Activated naive CD8-positive, alpha-beta T cell treated with anti-CD3 and anti-CD28 coated beads for 36 hours (primary cell): Measurements from ENCODE around the gene CWH43. TPM values are rescaled to one million over a fixed set of nuclear protein-coding genes. Genes with fewer than 3 reads are reported as not detected.
"Not testable (repeated sequence)": the region's sequence is repeated elsewhere in the genome, so short reads cannot be mapped to it uniquely, and the experiment has no call there.

ENCODE experiments used
- DNase-seq: peaks from one replicate; pipeline ENCODE4 v3.0.0; 2021
- H3K27ac Mint-ChIP-seq: one replicate; pipeline ENCODE4 v1.8.0; 2022; ENCODE audit warnings: mild to moderate bottlenecking, moderate library complexity, mixed read lengths
- H3K27me3 Mint-ChIP-seq: one replicate; pipeline ENCODE4 v1.8.0; 2022; ENCODE audit warnings: mild to moderate bottlenecking, mixed read lengths
- H3K36me3 Mint-ChIP-seq: one replicate; pipeline ENCODE4 v1.8.0; 2021; ENCODE audit warnings: mild to moderate bottlenecking, mixed read lengths
- H3K4me1 Mint-ChIP-seq: one replicate; pipeline ENCODE4 v1.8.0; 2021; ENCODE audit warnings: mixed read lengths
- H3K4me3 Mint-ChIP-seq: one replicate; pipeline ENCODE4 v1.8.0; 2022; ENCODE audit warnings: mild to moderate bottlenecking, moderate library complexity, mixed read lengths
- H3K9me3 Mint-ChIP-seq: one replicate; pipeline ENCODE4 v1.8.0; 2022; ENCODE audit warnings: mixed read lengths
- total RNA-seq, 2 experiments: library from RNA; stranded (reverse); gene quantifications; one replicate each; pipeline ENCODE4 v1.2.3, GENCODE V29; 2021

CWH43 gene
- total RNA-seq: not detected

DNA sequence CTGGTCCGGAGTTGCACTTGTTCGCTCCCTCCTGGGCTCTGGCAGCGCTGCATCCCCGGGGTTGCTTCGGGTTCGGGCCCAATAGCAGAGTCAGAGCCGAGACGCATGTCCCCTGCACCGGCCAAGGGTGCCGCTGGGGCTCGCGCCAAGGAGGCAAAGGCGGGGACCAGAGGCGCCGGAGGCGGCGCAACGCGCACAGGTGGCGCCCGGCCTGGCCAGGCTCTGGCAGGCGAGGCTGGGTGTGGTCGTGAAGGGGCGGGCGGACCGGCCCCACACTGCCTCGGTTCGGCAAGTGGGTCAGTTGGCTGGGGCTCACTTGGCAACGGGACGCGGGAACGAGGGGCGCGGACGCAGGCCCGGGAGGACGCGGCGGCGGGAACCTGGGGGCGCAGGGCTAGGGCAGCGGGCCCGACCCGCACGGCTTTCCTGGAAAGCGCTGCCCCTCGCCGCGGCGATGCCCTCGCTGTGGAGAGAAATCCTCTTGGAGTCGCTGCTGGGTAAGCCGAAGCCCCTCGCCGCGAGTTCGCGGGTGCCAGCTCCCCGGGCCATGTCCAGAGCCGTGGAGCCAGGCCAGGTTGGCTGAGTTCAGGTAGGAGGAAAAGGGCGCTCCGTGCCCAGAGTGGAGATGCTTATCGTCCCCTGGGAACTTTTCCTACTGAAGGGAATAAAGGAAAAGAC, at the start of gene CWH43:
Gene CWH43 (plus strand): TSS at position 300 of the 678 bp plus-strand sequence. CDS start 155 bp downstream, at position 455.
- H3K4me1 Mint-ChIP-seq: no peaks in the 10 kb centered on the region
- peaks cover 63% of the 10 kb centered on the region for H3K27me3 Mint-ChIP-seq
- H3K9me3 Mint-ChIP-seq: peaks cover 4% of the 10 kb centered on the region
- DNase-seq: no peak
- H3K27ac Mint-ChIP-seq: no peak within 1 kb of the TSS
- H3K36me3 Mint-ChIP-seq: no peaks in the 10 kb centered on the region
- no peak within 1 kb of the TSS for H3K4me3 Mint-ChIP-seq

DNA sequence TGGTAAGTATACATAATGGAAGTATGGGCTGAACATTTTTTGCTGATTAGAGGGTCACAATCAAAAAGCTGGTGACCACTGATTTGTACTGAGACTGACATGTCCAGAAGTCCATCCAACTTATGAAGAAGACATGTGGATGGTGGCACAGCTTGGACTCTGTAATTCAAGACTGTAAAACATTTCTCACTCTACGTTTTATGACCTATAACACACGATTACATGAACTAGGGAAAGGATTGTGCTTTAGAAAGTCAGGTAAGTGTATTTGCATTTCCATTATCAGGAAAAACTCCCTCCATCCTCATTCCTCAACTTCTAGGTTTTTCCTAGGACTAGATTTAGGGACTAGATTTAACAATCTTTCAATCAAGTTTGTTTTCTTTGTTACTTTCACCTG, 49.0 kb upstream of the CWH43 start:
- peaks cover 2% of the 10 kb centered on the region for H3K4me1 Mint-ChIP-seq
- H3K9me3 Mint-ChIP-seq: peaks cover 1% of the 10 kb centered on the region
- no peak for DNase-seq
- peaks cover 2% of the 10 kb centered on the region for H3K36me3 Mint-ChIP-seq
- H3K4me3 Mint-ChIP-seq: no peak overlapping the region
- H3K27ac Mint-ChIP-seq: no peak overlapping the region
- no peaks in the 10 kb centered on the region for H3K27me3 Mint-ChIP-seq

DNA sequence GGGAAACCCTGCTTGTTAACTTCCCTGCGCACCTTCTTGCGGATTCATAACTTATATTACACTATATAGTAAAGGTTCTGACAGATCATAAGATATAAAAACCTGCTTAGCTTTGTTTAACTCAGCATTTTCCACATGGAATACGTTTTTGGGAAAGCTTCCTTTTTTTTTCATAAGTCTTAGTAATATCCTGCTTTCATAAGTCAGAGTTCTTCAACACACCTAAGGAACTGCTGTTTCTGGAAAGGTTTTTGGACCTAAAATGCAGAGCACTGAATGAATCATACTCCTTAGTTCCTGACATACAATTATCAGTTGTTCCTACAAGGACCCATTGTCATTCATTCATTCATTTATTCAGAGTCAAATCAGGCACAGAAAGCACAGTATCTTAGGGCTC, 47.2 kb upstream of the CWH43 start:
- Mint-ChIP-seq H3K4me1 (peaks cover 5% of the 10 kb centered on the region), H3K4me3 (no peak overlapping the region), H3K9me3 (no peaks in the 10 kb centered on the region), H3K27ac (no peak overlapping the region), H3K36me3 (peaks cover 2% of the 10 kb centered on the region), H3K27me3 (no peaks in the 10 kb centered on the region)
- no peak for DNase-seq

DNA sequence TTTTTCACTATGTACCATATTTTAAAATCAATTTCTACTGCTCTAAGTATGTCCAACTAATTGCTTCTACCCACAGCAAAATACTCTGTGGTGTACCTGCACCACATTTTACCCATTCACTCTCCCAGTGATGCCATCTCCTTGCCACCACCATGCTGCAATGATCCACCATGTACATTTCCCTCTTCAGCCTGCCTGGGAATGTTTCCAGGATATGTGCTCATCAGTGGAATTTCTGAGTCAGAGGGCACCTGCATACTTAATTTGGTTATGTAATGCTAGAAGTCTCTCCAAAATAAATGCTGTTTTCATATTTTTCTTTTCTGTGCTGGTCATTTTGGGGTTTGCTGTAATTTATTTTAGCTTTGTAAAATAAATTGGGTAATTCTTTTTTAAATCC, 46.3 kb upstream of the CWH43 start:
- H3K27me3 Mint-ChIP-seq: no peaks in the 10 kb centered on the region
- H3K36me3 Mint-ChIP-seq: peaks cover 2% of the 10 kb centered on the region
- no peak overlapping the region for H3K27ac Mint-ChIP-seq
- no peak for DNase-seq
- no peaks in the 10 kb centered on the region for H3K9me3 Mint-ChIP-seq
- no peak overlapping the region for H3K4me3 Mint-ChIP-seq
- H3K4me1 Mint-ChIP-seq: peaks cover 11% of the 10 kb centered on the region

DNA sequence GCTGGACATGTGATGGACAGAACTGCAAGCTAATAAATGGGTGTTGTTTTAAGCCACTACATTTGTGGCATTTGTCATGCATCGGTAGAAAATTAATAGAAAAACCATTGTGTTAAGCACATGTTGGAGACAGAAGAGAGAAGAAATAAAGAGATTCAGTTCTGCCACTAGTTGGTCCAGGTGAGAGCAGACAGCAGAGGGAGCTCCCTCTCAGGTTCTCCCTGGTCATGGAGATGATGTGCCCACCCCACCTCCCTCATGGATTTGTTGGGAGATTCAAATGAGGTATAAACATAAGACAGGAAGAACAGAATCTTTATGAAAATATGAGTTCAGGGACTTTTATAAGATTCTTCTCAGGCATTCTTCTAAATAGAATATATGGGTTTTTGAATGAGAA, 42.7 kb upstream of the CWH43 start:
- no peaks in the 10 kb centered on the region for H3K36me3 Mint-ChIP-seq
- H3K4me3 Mint-ChIP-seq: no peak overlapping the region
- H3K27me3 Mint-ChIP-seq: no peaks in the 10 kb centered on the region
- no peak for DNase-seq
- peaks cover 14% of the 10 kb centered on the region for H3K4me1 Mint-ChIP-seq
- H3K9me3 Mint-ChIP-seq: no peaks in the 10 kb centered on the region
- H3K27ac Mint-ChIP-seq: no peak overlapping the region

DNA sequence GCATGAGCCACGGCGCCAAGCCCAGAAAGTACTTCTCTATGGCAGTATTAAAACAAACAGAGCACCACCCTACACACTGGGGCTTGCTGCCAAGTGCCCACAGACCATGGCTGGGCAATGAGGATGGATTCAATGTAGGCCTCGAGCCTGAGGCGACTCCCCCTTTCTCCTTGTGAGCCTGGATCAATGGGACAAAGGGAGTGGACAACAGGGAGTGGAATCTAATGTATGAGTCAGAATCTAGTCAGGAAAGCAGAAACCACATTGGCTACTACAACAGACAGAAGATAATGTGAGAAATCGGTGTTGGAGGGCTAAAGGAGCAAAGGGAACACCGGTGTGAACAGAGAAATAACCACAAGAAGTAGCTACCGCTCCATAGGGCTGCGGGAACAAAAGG, 41.8 kb upstream of the CWH43 start:
- H3K36me3 Mint-ChIP-seq: no peaks in the 10 kb centered on the region
- no peaks in the 10 kb centered on the region for H3K9me3 Mint-ChIP-seq
- peaks cover 17% of the 10 kb centered on the region for H3K4me1 Mint-ChIP-seq
- no peak for DNase-seq
- no peak overlapping the region for H3K27ac Mint-ChIP-seq
- no peak overlapping the region for H3K4me3 Mint-ChIP-seq
- no peaks in the 10 kb centered on the region for H3K27me3 Mint-ChIP-seq

DNA sequence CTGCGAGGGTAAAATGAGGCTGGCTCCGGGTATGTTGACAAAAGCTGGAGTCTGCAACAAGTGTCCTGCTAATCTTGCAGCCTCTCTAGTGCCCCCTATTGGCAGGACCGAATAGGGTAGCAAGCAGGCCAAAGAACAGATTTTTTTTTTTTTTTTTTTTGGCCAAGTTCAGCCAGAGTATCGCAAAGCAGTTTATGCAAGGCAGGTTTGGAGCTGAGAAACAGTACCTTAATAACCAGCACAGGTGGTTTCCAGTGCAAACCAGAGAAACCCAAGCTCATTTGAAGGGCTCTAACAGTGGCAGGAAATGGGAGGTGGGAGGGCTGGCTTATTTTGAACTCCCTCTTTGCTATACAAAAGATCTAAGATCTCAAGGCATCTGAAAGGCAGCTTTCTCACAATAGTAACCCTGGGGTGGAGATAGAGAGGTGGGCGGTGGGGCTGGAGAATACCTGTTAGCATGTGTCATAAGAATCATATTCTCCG, 41.3 kb upstream of the CWH43 start:
- no peaks in the 10 kb centered on the region for H3K36me3 Mint-ChIP-seq
- H3K27me3 Mint-ChIP-seq: no peaks in the 10 kb centered on the region
- H3K4me1 Mint-ChIP-seq: peaks cover 18% of the 10 kb centered on the region
- no peaks in the 10 kb centered on the region for H3K9me3 Mint-ChIP-seq
- DNase-seq: peak; percentile 32
- H3K27ac Mint-ChIP-seq: no peak overlapping the region
- no peak overlapping the region for H3K4me3 Mint-ChIP-seq

DNA sequence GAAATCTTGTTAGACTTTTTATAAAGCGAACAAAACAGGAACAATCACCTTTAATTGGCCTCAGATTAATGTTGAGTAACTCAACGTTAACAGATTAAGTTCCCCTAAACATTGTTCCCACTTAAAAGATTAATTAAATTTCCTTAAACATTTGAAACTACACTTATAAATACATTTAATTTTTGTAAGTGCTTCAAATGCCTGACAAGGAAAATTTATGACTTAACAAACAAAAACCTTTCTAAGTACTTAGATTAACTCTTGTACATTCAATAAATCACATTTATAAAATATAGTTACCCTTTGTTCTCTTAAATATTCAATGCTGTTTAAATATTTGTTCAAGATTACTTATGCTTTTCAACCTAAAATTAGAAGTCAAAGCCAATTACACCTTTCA, 40.1 kb upstream of the CWH43 start:
- H3K27ac Mint-ChIP-seq: no peak overlapping the region
- H3K27me3 Mint-ChIP-seq: no peaks in the 10 kb centered on the region
- no peak for DNase-seq
- no peaks in the 10 kb centered on the region for H3K9me3 Mint-ChIP-seq
- H3K36me3 Mint-ChIP-seq: no peaks in the 10 kb centered on the region
- no peak overlapping the region for H3K4me3 Mint-ChIP-seq
- H3K4me1 Mint-ChIP-seq: peaks cover 18% of the 10 kb centered on the region

DNA sequence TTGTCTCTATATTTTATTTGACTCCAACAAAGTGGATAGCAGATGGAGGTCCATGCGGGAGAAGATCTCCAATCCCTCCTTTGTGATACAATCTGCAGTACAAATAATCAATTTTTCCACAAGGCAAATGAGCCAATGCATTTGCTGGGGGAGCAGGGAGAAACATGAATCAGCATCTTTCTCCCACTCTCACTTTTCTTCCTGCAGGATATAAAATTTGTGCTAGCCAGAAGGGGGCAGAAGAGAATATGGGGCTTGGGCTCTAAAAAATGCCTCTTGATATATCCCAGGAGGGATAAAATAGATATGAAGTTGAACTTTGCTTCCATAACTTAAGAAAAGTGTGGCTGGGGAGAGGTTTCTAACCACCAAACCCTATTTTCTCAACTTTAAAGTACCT, 38.3 kb upstream of the CWH43 start:
- Mint-ChIP-seq H3K36me3 (no peaks in the 10 kb centered on the region), H3K4me1 (peaks cover 15% of the 10 kb centered on the region), H3K27ac (no peak overlapping the region), H3K9me3 (peaks cover 1% of the 10 kb centered on the region), H3K4me3 (no peak overlapping the region), H3K27me3 (no peaks in the 10 kb centered on the region)
- DNase-seq: no peak

DNA sequence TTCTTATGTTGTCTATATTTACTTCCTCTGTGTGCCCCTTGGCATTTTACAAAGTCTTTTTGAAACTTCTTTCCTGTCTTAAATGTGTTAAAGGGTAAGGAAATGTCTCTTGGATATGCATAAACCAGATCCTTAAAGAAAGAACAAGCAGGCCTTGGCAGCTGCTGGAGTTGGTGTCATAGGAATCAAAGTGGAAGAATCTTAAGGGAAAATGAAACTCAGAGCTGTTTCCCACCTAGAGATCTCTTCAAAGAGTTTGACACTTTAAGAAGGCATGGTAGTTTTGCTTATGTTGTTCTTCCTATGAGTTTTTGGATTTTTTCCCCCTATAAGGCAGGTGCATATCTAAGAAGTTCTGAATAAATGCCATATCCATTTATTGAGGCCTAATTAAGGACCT, 37.0 kb upstream of the CWH43 start:
- Mint-ChIP-seq H3K4me3 (no peak overlapping the region), H3K27ac (no peak overlapping the region), H3K9me3 (peaks cover 1% of the 10 kb centered on the region), H3K27me3 (no peaks in the 10 kb centered on the region), H3K36me3 (no peaks in the 10 kb centered on the region), H3K4me1 (peaks cover 12% of the 10 kb centered on the region)
- no peak for DNase-seq

DNA sequence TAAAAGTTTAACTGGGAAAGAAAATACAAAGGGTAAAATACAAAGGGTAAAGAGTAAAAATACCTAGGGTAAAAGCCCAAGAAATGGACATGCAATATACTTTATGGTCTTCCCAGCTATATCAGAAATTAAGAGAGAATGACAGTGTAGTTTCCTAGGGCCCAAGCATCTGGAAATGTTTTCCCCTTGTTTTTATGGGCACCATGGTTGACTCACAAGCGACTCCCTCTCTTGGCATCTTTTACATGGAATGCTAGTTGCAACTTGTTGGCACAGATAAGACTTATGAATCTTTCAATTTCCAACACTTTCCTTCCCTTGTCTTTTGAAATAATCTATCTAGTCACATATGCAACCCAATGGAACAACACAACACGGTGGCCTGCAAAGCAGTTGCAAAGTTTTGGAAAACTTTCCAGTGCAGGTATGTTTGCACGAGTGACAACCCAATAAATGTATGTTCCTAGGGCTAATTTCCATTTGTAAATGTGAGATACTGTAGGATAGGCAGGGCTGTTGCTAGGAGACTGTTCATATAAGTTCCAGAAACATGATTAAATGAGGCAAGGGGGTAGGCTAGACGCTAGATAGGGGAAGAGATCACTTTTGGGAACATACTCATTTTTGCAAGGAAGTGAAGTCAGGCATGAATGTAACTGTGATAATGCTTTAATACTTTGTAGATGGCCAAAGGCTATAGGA, 36.4 kb upstream of the CWH43 start:
- no peak overlapping the region for H3K4me3 Mint-ChIP-seq
- no peak for DNase-seq
- H3K27me3 Mint-ChIP-seq: no peaks in the 10 kb centered on the region
- peaks cover 7% of the 10 kb centered on the region for H3K4me1 Mint-ChIP-seq
- no peak overlapping the region for H3K27ac Mint-ChIP-seq
- no peaks in the 10 kb centered on the region for H3K36me3 Mint-ChIP-seq
- peaks cover 1% of the 10 kb centered on the region for H3K9me3 Mint-ChIP-seq

DNA sequence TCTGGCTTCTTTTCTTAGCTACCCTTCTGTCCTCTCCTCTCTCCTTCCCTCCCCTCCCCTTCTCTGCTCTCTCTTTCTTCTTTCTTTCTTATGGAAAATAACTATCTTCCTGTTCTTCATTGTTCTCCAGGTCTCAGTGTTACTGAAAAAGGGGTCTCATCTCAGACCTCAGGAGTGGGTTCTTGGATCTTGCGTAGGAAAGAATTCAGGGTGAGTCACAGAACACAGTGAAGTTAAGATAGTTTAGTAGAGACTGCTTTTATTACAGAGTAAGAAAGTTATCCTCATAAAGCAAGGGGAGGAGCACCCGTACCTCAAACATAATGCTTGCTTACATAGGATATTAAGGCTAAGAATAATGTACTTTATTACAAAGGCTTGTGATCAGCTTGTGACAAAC, 31.8 kb upstream of the CWH43 start:
- H3K4me1 Mint-ChIP-seq: peaks cover 3% of the 10 kb centered on the region
- no peak overlapping the region for H3K4me3 Mint-ChIP-seq
- peaks cover 1% of the 10 kb centered on the region for H3K9me3 Mint-ChIP-seq
- H3K27ac Mint-ChIP-seq: no peak overlapping the region
- H3K27me3 Mint-ChIP-seq: no peaks in the 10 kb centered on the region
- DNase-seq: no peak
- no peaks in the 10 kb centered on the region for H3K36me3 Mint-ChIP-seq

DNA sequence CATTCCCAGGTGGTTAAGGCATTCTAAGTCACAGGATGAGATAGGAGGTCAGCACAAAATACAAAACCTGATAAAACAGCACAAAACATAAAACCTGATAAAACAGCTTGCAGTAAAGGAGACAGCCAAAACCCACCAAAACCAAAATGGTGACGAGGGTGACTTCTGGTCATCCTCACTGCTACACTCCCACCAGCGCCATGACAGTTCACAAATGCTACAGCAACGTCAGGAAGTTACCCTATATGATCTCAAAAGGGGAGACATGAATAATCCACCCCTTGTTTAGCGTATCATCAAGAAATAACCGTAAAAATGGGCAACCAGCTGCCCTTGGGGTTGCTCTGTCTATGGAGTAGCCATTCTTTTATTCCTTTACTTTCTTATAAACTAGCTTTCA, 28.7 kb upstream of the CWH43 start:
- not testable (repeated sequence) for H3K27ac Mint-ChIP-seq, H3K36me3 Mint-ChIP-seq, H3K27me3 Mint-ChIP-seq, DNase-seq, H3K4me3 Mint-ChIP-seq, H3K9me3 Mint-ChIP-seq, H3K4me1 Mint-ChIP-seq

DNA sequence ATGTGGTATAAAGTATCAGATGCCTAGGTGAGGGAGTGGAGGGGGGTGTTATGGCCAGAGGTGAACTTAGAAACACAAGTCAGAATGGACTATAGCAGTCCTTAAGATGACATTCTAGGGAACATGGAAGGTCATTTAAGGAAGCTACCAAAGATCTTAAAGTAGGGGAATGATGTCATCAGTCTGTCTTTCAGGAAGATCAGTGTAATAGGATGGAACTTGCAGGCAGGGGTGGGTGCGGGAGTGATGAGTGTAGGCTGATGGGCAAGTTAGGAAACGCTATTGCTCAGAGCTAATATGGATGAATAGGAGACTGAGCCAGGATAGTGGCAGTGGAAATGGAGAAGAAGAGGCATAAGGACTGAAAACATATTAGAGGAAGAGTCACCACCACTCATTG, 27.5 kb upstream of the CWH43 start:
- H3K9me3 Mint-ChIP-seq: no peaks in the 10 kb centered on the region
- H3K36me3 Mint-ChIP-seq: no peaks in the 10 kb centered on the region
- no peaks in the 10 kb centered on the region for H3K27me3 Mint-ChIP-seq
- H3K27ac Mint-ChIP-seq: no peak overlapping the region
- DNase-seq: no peak
- peaks cover 3% of the 10 kb centered on the region for H3K4me1 Mint-ChIP-seq
- H3K4me3 Mint-ChIP-seq: no peak overlapping the region

DNA sequence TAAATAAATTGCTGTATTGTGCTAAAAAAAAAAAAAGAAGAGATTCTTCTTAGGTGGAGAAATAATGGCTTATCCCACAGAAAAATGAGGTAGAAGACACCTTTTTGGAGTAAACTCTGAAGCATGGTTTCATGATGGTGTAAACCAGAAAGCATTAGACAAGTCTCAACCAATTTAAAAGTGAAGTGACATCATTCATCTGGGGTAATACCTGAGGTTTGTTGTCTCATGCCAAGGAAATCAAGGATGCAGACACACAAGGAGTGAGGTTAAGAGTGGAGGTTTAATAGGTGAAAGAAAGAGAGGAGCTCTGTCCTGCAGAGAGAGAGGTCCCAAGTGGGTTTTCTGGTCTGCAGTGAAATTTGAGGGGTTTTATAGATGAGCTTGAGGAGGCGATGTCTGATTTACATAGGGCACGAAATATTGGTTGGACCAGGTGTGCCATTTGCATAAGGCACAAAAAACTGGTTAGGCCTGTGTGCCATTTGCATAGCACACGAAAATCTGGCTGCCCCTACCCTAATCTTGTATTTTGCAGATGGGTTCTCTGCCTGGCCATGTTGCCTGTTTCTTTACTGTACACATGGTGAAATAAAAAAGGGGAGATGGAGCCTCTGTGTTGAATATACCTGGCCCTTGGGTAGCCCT, 25.0 kb upstream of the CWH43 start:
- H3K9me3 Mint-ChIP-seq: no peaks in the 10 kb centered on the region
- no peaks in the 10 kb centered on the region for H3K36me3 Mint-ChIP-seq
- no peak overlapping the region for H3K27ac Mint-ChIP-seq
- H3K4me1 Mint-ChIP-seq: peaks cover 3% of the 10 kb centered on the region
- H3K27me3 Mint-ChIP-seq: no peaks in the 10 kb centered on the region
- no peak overlapping the region for H3K4me3 Mint-ChIP-seq
- no peak for DNase-seq

DNA sequence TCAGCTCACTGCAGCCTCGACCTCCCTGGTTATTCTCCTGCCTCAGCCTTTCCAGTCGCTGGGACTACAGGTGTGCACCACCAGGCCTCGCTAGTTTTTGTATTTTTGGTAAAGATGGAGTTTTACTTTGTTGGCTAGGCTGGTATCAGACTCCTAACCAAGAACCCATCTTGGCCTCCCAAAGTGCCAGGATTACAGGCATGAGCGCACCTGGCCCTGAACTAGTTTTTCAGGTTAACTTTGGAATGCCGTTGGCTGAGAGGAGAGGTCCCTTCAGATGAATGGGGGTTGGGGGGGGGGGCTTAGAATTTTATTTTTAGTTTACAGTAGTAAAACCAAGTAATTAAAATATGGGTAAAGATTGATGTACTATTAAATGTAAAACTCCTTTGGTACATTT, 23.4 kb upstream of the CWH43 start:
- Mint-ChIP-seq H3K4me3 (no peak overlapping the region), H3K36me3 (no peaks in the 10 kb centered on the region), H3K9me3 (no peaks in the 10 kb centered on the region), H3K27ac (no peak overlapping the region), H3K4me1 (peaks cover 3% of the 10 kb centered on the region), H3K27me3 (no peaks in the 10 kb centered on the region)
- DNase-seq: no peak
